Osteocyte (in vitro differentiated cells): Measurements from ENCODE around the gene PKP2. TPM values are rescaled to one million over a fixed set of nuclear protein-coding genes. Genes with fewer than 3 reads are reported as not detected.

ENCODE experiments used
- DNase-seq: peaks from one replicate; pipeline ENCODE4 v3.0.0; 2021; ENCODE audit warnings: mixed read lengths; ENCODE audit not compliant: unreplicated experiment; ENCODE audit errors: extremely low spot score
- H3K27ac Mint-ChIP-seq: one replicate; pipeline ENCODE4 v1.8.0; 2021; ENCODE audit warnings: mild to moderate bottlenecking, mixed read lengths; ENCODE audit not compliant: unreplicated experiment
- H3K27me3 Mint-ChIP-seq: one replicate; pipeline ENCODE4 v1.8.0; 2021; ENCODE audit warnings: mixed read lengths; ENCODE audit not compliant: unreplicated experiment
- H3K36me3 Mint-ChIP-seq: one replicate; pipeline ENCODE4 v1.8.0; 2021; ENCODE audit warnings: mixed read lengths; ENCODE audit not compliant: unreplicated experiment
- H3K4me1 Mint-ChIP-seq: one replicate; pipeline ENCODE4 v1.8.0; 2021; ENCODE audit warnings: mixed read lengths; ENCODE audit not compliant: unreplicated experiment
- H3K4me3 Mint-ChIP-seq: one replicate; pipeline ENCODE4 v1.8.0; 2021; ENCODE audit warnings: mild to moderate bottlenecking, moderate library complexity, mixed read lengths; ENCODE audit not compliant: unreplicated experiment
- H3K9me3 Mint-ChIP-seq: one replicate; pipeline ENCODE4 v1.8.0; 2021; ENCODE audit warnings: mixed read lengths; ENCODE audit not compliant: unreplicated experiment
- total RNA-seq: library from RNA; stranded (reverse); gene quantifications from 2 replicates; pipeline ENCODE4 v1.2.1, GENCODE V29; 2021
- TF ChIP-seq, protein P1 (sequence below): fragments of 200-600 bp; sonication (generic); IDR thresholded peaks from 2 replicates; pipeline ENCODE4 v1.5.0; 2021; ENCODE audit warnings: antibody characterized with exemption, mild to moderate bottlenecking, moderate library complexity

Gene PKP2
- total RNA-seq, 1 donor from 2014 or later, result 2.1 TPM

DNA sequence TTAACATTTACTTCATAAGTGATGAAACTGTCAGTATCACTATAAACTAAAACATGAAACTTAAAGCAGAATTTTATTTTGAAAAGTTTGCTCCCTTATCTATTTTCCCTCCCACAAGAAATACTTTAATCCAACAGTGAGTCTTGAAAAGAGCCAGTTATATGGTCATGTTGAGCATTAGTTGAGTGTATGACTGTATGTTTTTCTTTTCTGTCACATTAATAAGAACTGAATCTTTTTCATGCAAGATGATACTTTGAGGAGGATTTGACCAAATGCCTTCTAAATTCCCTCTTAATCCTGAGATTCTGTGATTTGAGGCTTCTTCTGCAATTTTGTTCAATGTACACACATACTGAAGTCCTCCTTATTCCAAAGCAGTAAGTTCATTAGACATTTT, 107.1 kb downstream of the PKP2 start:
- TF ChIP-seq, protein P1, sequence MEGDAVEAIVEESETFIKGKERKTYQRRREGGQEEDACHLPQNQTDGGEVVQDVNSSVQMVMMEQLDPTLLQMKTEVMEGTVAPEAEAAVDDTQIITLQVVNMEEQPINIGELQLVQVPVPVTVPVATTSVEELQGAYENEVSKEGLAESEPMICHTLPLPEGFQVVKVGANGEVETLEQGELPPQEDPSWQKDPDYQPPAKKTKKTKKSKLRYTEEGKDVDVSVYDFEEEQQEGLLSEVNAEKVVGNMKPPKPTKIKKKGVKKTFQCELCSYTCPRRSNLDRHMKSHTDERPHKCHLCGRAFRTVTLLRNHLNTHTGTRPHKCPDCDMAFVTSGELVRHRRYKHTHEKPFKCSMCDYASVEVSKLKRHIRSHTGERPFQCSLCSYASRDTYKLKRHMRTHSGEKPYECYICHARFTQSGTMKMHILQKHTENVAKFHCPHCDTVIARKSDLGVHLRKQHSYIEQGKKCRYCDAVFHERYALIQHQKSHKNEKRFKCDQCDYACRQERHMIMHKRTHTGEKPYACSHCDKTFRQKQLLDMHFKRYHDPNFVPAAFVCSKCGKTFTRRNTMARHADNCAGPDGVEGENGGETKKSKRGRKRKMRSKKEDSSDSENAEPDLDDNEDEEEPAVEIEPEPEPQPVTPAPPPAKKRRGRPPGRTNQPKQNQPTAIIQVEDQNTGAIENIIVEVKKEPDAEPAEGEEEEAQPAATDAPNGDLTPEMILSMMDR, result no peak
- no peak for DNase-seq
- Mint-ChIP-seq H3K36me3 (no peaks in the 10 kb centered on the region), H3K4me1 (no peaks in the 10 kb centered on the region), H3K27ac (no peak overlapping the region), H3K4me3 (no peak overlapping the region), H3K27me3 (no peaks in the 10 kb centered on the region), H3K9me3 (no peaks in the 10 kb centered on the region)

DNA sequence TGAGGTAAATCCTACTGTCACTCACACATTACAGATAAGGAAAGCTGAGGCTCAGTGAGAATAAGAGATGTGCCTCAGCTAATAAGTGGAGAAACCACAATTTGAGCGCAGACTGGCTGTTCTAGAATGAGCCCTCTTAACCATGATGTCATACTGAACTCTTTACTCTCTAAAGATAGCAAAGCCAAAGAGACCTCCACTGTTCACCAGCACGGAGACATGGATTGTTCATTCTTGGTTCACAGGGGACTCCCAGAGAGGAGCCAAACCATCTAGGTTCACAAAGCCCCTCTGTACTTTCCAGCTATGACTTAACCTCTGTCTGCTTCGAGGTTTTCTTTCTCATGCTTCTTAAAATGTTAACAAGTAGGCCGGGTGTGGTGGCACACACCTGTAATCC, 108.2 kb downstream of the PKP2 start:
- H3K36me3 Mint-ChIP-seq, result no peaks in the 10 kb centered on the region
- H3K9me3 Mint-ChIP-seq, result no peaks in the 10 kb centered on the region
- TF ChIP-seq, protein P1, result no peak
- no peaks in the 10 kb centered on the region for H3K4me1 Mint-ChIP-seq
- peaks cover 2% of the 10 kb centered on the region for H3K27me3 Mint-ChIP-seq
- no peak overlapping the region for H3K27ac Mint-ChIP-seq
- no peak for DNase-seq
- no peak overlapping the region for H3K4me3 Mint-ChIP-seq

DNA sequence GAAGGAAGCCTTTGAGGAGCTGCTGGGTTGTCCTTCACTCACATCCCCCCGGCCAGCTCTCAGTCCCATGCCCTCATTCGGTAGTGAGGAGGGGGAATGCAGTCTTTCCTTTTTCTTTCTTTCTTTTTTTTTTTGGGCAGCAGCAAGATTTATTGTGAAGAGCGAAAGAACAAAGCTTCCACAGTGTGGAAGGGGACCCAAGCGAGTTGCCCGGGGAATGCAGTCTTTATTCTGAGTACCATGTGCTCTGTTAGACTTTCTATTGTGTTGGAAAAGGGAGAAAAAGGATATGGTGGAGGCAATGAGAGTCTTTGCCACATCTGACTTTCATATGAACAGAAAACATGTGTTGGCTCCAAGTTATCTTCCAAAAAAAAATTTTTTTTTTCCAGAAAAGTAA, 111.0 kb downstream of the PKP2 start:
- no peak overlapping the region for H3K4me3 Mint-ChIP-seq
- H3K27me3 Mint-ChIP-seq, result peaks cover 10% of the 10 kb centered on the region
- H3K27ac Mint-ChIP-seq, result no peak overlapping the region
- TF ChIP-seq, protein P1, result no peak
- no peaks in the 10 kb centered on the region for H3K9me3 Mint-ChIP-seq
- no peak for DNase-seq
- no peaks in the 10 kb centered on the region for H3K36me3 Mint-ChIP-seq
- H3K4me1 Mint-ChIP-seq, result no peaks in the 10 kb centered on the region

DNA sequence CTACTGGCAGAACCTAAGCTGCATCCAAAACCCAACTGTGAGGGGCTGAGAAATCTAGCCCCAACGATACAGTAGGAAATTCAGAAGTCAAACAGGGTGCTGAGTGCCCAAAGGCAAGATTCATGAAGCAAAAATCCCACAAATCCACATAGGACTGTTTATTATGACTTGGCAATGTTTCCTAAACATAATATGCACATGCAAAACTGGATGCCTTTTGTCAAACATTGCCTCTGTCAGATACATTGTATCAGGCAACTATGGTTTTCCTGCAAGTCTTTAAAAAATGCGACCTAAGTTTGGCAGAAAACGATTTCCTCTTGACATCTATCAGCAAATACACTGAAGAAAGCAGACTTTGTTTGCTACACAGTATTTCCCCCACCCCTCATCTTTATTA, 113.5 kb downstream of the PKP2 start:
- peaks cover 24% of the 10 kb centered on the region for H3K27me3 Mint-ChIP-seq
- H3K4me1 Mint-ChIP-seq, result no peaks in the 10 kb centered on the region
- no peak overlapping the region for H3K27ac Mint-ChIP-seq
- DNase-seq, result no peak
- H3K4me3 Mint-ChIP-seq, result no peak overlapping the region
- H3K9me3 Mint-ChIP-seq, result no peaks in the 10 kb centered on the region
- H3K36me3 Mint-ChIP-seq, result no peaks in the 10 kb centered on the region
- TF ChIP-seq, protein P1, result no peak

DNA sequence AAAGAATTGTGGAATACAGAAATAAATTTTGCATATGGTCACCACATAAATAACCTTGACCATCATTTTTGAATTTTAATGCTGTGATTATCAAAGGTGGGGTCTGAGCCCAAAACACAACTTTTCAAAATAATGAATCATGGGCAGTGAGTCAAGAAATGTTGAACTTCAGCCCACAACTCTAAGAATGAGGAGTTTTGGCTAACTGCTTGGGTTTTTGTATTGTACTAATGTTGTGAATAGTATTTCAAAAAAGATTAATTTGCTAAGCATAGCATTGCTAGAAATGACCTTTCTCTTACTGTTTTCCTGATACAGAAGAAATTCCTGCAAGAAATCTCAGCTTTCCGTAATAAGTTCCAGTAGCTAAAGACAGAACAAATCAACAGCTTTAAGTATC, 116.5 kb downstream of the PKP2 start:
- Mint-ChIP-seq H3K27ac (no peak overlapping the region), H3K4me3 (no peak overlapping the region)
- TF ChIP-seq, protein P1, result no peak

More for the DNA sequence above, 116.5 kb downstream of the PKP2 start:
- no peak for DNase-seq
- Mint-ChIP-seq H3K4me1 (no peaks in the 10 kb centered on the region), H3K36me3 (no peaks in the 10 kb centered on the region), H3K9me3 (no peaks in the 10 kb centered on the region), H3K27me3 (peaks cover 26% of the 10 kb centered on the region)
